Measurements from ENCODE around the gene PRKAR1A. TPM values are rescaled to one million over a fixed set of nuclear protein-coding genes. Genes with fewer than 3 reads are reported as not detected.

Gene PRKAR1A
- total and polyA plus RNA-seq, 8 donors: 22.6 to 137 (median 74.7) TPM

- Histone ChIP-seq H3K27ac (no peak overlapping the region), H3K9me3 (no peaks in the 10 kb centered on the region), H3K27me3 (no peaks in the 10 kb centered on the region), H3K4me1 (peaks cover 5 to 8% (median 5%) of the 10 kb centered on the region in 3 donors), H3K36me3 (no peaks in the 10 kb centered on the region), H3K4me3 (no peak overlapping the region)
- DNase-seq: no peak
- intact Hi-C loops (cut with DNase I): no loop called here
- 89 to 93% methylated on average over 1 of the region's 1 CpG for WGBS, 2 donors
- no peak for TF ChIP-seq CTCF (IDR thresholded peaks at IDR 0.05)
- no peak for FAIRE-seq
- no peak for ATAC-seq
Measured at GRCh38 chr17:68470961-68471360, 41.3 kb upstream of the PRKAR1A start.

- no peak for TF ChIP-seq CTCF (IDR thresholded peaks at IDR 0.05)
- no peaks in the 10 kb centered on the region for H3K4me1 ChIP-seq
- FAIRE-seq (no peak), ATAC-seq (no peak), DNase-seq (no peak)
- no peak overlapping the region for H3K4me3 ChIP-seq
- H3K9me3 ChIP-seq: no peaks in the 10 kb centered on the region
- no peaks in the 10 kb centered on the region for H3K27me3 ChIP-seq
- H3K36me3 ChIP-seq: no peaks in the 10 kb centered on the region
- H3K27ac ChIP-seq: no peak overlapping the region
- 78 to 79% methylated on average over 4 of the region's 4 CpGs for WGBS, 2 donors
- intact Hi-C loops (cut with DNase I): no loop called here
Measured at GRCh38 chr17:68480885-68481284, 31.3 kb upstream of the PRKAR1A start.

DNA sequence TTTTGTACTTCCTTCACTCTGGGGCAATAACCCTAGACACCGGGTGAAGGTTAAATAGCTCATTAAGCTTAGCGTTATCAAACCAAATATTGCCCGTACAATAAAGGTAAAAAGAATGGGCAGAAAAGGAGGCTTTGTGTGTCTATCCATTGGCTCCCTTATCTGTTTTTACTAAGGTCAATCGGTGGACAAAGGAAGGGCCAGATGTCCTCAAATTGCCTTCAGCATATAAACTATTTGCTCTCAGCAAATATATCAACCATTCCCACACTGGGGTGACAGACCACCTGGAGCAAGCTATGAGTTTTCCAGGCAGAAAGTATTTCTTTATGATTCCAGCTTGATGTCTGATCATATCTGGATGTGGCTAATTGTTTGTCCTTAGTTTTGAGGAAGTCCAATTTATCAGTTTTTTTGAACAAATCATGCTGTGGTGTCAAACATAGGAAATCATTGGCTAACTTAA lies 29.6 kb upstream of the PRKAR1A start:
- Histone ChIP-seq H3K4me3 (no peak overlapping the region), H3K27me3 (no peaks in the 10 kb centered on the region), H3K4me1 (no peaks in the 10 kb centered on the region), H3K36me3 (no peaks in the 10 kb centered on the region), H3K27ac (no peak overlapping the region), H3K9me3 (no peaks in the 10 kb centered on the region)
- intact Hi-C loops (cut with DNase I): no loop called here
- 20 to 24% methylated on average over 4 of the region's 4 CpGs for WGBS, 2 donors
- ATAC-seq (peak in 1 of 4 donors; percentile 29), DNase-seq (no peak), FAIRE-seq (no peak)
- TF ChIP-seq CTCF (IDR thresholded peaks at IDR 0.05): no peak

DNA sequence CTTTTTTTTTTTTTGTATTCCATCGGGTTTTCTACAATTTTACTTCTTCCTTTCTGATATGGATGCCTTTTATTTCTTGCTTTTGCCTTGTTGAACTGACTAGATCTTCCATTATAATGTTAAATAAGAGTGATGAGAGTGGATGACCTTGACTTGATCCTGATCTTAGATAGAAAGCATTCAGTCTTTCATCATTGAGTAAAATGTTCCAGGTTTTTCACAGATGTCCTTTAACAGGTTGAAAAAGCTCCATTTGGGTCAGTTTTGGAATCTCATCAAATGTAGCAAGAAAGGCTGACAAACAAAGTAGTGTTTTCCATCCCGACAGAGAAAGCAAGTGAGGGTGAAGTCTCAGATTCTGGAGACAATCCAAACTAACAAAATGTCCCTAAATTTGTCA lies 27.8 kb upstream of the PRKAR1A start:
- Histone ChIP-seq H3K27ac (no peak overlapping the region), H3K9me3 (no peaks in the 10 kb centered on the region), H3K4me1 (no peaks in the 10 kb centered on the region), H3K36me3 (no peaks in the 10 kb centered on the region), H3K27me3 (no peaks in the 10 kb centered on the region), H3K4me3 (no peak overlapping the region)
- DNase-seq: no peak
- ATAC-seq: no peak
- no peak for TF ChIP-seq CTCF (IDR thresholded peaks at IDR 0.05)
- 49 to 54% methylated on average over 2 of the region's 2 CpGs for WGBS, 2 donors
- no peak for FAIRE-seq
- intact Hi-C loops (cut with DNase I): no loop called here

DNA sequence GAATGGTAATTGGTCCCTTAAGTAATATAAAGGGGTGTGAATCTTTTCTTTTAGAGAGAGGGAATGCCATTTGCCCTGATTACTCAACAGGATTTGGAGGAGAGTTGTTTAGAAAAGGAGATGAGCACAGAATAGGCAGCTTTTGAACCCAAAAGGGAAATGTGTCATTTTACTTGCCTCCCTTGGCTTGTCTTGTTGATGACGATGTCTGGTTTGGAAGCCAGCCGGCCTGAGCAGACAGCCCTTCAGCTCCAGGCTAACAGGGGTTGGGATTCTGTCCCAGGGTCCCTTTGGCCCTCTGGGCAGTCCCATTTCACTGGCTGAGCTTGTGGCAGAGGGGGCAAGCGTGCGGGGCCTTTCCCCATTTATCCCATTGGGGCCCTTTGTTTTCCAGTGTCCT lies 22.3 kb upstream of the PRKAR1A start:
- Histone ChIP-seq H3K4me1 (peaks cover 0 to 22% (median 8%) of the 10 kb centered on the region in 3 donors), H3K27me3 (no peaks in the 10 kb centered on the region), H3K36me3 (no peaks in the 10 kb centered on the region), H3K4me3 (no peak overlapping the region), H3K9me3 (no peaks in the 10 kb centered on the region), H3K27ac (no peak overlapping the region)
- no peak for FAIRE-seq
- intact Hi-C loops (cut with DNase I): no loop called here
- no peak for DNase-seq
- WGBS, 2 donors: 84 to 85% methylated on average over 4 of the region's 4 CpGs
- no peak for ATAC-seq
- TF ChIP-seq CTCF (IDR thresholded peaks at IDR 0.05): no peak

Data from pancreas (tissue), 10 donors.